GM21528 (cell line): ENCODE results near the gene KDM4C.
"Not testable (repeated sequence)": the region's sequence is repeated elsewhere in the genome, so short reads cannot be mapped to it uniquely, and the experiment has no call there.

Experiments
- ATAC-seq: cut with Tn5 transposase; IDR thresholded peaks from one replicate; pipeline ENCODE4 v1.9.1; 2021; ENCODE audit warnings: mild to moderate bottlenecking, moderate library complexity; ENCODE audit not compliant: unreplicated experiment, low FRiP score

Gene KDM4C

DNA sequence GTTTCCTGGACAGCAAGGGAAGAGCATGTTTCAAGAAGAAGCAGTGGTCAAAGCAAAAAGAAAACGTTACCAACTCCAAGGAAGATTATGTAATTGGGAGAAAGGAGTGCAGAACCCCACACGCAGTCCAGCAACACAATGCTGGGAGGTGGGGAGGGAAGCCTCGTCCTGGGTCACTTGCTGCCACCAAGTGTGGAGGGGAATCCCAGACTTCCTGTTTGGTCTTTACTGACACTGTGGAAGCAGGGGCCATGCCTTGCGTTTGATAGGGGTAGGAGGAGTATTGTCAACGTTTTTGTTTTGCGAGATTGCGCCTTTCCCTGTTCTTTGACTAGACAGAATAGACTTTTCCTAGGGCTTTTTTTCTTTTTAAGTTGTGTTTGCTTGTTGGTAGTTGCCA lies 421.0 kb downstream of the KDM4C start:
- ATAC-seq = no peak

DNA sequence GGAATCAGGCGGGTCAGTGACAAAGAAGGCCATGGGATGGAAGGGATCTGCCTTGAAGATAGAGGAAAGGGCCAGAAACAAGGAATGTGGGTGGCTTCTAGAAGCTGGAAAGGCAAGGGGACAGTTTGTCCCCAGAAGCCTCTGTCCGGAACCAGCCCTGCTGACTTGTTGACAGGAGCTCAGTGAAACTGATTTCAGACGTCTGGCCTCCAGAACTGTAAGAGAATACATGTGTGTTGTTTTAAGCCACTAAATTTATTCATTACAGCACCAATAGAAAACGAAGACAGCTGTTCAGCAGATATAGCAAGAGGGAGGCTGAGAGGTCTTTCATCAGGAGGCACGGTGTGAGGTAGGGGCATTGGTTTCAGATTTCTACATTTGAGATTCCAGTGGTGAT lies 422.5 kb downstream of the KDM4C start:
- no peak for ATAC-seq

DNA sequence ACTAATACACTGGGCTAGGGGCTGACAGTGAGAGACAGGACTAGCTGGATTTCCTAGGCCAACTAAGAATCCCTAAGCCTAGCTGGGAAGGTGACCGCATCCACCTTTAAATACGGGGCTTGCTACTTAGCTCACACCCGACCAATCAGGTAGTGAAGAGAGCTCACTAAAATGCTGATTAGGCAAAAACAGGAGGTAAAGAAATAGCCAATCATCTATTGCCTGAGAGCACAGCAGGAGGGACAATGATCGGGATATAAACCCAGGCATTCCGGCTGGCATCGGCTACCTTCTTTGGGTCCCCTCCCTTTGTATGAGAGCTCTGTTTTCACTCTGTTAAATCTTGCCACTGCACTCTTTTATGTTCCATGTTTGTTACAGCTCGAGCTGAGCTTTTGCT lies 425.4 kb downstream of the KDM4C start:
- not testable (repeated sequence) for ATAC-seq

DNA sequence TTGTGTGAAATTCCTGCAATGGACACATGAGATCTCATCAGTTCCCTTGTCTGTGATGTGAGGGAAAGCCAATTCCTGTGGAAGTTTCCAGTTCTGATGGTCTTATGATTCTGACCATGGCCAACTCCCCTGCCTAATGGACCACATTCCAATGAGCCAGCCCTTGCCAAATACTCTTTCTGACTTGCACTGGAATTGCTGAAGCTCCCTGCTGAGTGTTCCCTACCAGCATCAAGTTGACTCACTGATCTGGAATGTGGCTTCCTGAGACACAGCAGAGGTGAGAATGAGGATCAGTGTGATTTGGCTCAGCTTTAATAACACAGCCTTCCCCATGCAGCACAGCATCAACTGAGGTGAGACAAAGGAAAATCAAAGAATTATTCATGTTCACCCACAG lies 427.8 kb downstream of the KDM4C start:
- ATAC-seq = no peak

DNA sequence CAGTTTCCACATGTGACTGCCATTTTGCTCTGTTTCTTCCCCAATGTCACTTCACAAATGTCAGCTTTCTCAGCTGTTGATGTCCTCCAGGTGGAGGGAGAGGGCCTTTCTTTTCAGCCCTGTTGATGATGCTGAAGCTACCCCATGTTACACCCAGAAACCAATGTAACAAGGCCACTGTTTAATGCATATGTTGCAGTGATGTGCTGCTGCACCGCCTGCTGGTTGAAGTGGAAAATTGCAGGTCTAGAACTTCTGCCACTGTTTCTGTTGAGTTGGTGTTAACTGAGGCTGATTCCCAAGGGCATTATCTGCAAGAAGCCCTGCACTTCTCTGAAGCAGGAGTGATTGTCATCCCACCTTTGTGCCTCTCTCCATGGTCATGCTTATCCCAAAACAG lies 428.4 kb downstream of the KDM4C start:
- no peak for ATAC-seq

DNA sequence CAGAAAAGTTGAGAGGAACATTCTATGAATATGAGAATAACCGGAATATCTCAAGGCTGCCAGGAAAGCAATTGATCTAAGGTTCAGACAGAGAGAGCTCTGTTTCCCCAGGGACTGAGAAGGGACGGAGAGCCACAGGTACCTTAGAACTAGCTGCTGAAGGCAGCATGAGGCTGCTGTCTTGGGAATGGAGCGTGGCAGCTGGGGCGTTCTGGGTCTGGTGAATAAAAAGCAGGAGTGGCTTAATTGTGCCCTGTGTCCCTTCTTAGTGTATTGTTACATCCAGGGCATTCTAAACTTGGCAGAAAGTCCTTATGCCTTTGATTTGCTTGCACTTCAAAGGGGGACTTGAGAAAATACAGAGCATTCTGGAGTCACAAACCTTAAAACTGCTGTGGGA lies 434.5 kb downstream of the KDM4C start:
- no peak for ATAC-seq

DNA sequence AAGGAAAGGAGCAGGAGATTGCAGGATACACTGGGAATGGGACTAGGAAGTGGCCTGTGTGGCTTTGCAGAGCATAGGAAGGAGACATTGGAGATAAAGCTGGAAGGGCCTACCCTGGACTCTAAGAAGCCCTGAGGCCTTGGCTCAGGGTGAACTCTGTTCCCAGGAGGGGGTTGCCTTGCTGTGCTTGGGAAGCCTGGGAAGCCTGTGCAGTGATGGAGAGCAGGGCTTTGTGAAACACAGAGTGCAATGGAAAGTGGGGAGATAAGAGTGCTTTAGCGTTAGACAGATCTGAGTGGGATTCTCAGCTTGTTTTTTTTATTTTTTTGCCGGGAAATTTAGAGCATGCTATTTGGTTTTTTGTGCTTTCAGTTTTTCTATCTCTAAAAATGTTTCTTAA lies 437.8 kb downstream of the KDM4C start:
- ATAC-seq = no peak

DNA sequence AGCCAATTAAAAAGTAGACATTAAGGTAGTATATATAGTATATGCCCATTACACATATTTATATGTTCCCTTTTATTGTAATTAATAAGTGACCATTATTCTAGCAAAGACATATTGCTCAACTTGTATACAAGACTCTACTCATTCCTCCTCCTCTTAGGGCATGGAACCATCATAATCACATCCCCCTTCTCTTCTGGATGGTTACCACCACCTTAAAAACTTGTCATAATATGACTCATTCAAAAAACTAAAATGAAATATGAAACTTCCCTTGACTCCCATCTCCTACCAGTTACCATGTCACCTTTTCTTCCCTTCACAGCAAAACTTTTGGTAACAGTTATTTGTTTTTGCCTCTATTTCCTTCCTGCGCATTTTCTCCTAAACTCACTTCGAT lies 438.7 kb downstream of the KDM4C start:
- no peak for ATAC-seq

DNA sequence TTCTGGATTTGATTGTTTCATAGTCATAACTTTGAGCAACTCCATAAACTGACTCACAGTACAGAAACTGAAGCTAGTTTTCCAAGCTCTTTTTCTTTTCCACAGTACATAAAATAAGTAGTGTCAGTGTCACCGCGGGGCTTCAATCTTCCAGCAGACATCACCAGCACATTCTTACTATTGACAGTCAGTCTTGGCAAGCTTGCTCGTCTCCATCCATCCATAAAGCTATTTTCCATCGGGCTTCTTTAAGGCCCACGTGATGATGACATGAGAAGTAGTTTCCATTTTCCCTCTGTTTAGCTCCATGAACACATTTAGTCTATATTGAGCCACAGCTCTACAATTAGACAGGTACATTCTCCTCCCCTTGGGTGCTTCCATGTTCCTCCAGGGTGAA lies 443.4 kb downstream of the KDM4C start:
- ATAC-seq = no peak

DNA sequence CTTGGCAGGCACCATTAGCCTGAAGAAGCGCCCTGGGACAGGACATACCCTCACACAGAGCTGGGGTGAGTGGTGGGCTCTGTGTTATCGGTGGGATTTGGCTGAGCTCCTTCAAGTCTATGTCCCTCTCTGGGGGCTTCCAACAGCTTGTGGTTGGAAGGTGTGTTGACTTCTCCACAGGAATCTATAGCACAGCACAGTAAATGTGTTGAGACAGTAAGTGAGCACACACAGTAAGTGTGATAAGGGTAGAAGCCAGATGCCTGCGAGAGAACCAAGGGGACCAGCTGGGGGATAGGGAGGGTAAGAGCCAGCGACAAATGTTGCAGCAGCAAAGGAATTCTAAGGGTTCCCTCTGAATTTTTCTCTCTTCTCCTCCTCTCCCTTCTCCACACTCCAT lies 448.0 kb downstream of the KDM4C start:
- ATAC-seq = no peak

DNA sequence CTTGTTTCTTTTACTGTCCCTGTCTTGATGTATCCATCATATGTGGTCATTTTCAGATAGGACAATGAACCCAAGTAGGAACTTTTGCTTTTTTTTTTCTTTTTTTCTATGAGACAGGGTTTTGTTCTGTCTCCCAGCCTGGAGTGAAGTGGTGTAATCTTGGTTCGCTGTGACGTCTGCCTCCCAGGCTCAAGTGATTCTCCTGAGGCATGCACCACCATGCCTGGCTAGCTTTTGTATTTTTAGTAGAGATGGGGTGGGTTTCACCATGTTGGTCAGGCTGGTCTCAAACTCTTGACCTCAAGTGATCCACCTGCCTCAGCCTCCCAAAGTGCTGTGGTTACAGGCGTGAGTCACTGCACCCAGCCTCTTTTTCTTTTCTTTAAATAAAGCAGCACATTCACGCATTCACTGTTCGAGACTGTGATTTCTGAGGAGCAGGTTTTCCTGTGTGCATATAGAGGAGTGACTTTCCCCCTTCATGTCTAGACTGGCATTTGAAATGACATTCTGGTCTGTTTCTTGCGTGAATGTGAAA lies 448.5 kb downstream of the KDM4C start:
- no peak for ATAC-seq

DNA sequence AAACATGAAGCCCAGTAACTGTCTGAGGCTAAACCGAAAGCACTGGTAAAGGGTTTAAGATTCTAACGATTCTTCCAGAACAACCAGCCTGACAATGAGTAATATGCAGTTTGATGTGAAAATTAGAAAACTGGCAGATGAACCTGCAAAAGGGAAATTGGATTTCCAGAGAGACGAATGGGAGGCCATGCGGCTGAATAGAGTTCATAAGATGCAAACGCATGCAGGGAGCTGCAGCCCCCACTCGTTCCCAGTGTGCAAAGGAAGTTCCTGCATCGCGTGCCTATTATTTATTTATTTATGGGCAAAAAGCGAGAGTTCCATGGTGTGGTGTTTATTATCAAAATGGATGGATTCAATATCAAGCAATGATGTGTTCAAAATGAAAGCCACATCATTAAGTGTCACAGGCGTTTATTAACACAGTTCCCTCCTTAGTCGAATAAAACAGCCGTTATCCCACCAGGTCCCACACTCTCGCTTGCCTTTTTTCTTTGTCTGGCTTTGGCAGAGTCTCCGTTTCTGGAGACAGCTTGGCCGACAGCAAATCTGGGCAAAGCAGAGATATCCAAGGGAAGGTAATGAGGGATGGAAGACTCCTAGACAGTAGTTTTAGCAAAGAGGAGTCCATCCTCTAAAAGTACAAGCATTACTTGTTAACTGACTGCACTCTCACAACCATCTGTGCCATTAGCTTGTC lies 451.4 kb downstream of the KDM4C start:
- no peak for ATAC-seq

DNA sequence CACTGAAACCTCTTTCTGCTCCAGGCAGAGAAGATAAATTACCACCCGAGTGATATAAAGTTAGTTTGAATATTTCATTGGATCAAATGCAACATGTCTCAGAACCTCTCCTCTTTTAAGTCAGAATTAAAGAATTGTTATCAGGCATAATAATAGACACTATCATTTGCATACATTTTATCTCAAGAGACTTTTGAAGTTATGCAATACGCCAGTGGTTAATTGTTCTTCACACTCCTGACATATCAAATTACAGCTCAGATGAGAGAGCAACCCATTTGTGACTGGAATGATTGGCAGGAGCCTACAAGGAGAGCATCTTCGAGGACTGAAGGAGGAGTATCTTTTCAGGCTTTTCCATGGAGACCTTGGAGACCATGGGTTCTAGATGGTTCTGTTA lies 452.2 kb downstream of the KDM4C start:
- ATAC-seq = no peak

DNA sequence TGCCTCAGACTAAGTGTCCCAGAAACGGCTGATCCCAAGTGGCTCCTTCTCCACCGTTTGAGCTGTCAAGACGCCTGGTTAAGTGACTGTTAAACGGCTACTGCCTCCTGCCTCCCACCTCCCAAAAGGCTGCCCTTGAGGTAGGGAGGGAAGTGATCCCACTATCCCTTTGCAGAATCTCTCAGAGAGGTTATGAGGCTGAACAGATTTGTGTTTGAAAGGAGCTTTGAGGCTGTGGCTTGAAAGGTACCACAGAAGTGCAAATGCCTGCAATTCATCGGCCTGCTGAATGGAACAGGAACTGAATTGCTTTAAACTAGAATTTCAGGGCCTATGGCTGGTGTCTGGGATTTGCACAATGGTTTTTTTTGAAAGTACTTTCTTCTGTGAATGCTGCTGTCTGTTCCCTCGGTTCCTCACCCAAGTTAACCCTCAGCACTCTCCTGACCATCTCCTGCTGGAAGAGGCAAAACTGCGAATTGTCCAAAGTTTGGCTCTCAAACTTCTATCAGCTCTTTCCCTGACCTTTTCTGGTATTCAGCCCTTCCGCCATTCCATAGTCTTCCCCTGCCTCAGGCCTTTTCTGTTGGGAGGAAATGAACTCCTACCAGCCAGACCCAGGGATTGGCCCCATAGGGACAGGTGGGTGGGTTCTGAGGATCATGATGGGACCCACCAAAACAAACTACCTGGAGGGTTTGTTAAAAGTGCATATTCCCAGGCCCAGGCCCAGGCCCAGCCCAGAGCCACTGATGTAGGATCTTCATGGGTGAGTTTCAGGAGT lies 453.3 kb downstream of the KDM4C start:
- ATAC-seq = no peak

DNA sequence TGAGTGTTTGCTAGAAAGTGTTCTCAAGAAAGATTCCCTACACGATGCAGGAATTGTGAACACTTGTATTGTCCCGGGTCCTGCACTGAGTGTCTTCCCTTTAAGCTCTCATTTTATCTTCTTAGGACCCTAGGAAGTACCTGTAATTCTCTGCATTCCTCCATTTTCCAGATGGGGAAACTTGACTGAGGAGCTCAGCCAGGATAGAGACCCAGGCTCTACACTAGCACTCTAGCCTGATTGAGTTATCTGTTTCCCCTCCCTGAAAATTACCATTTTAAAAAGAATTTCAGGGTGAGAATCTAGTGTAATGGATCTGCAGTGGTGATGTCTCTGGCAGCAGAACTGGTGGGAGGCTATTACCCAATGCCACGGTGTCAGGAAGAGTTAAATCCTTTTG lies 453.9 kb downstream of the KDM4C start:
- no peak for ATAC-seq

DNA sequence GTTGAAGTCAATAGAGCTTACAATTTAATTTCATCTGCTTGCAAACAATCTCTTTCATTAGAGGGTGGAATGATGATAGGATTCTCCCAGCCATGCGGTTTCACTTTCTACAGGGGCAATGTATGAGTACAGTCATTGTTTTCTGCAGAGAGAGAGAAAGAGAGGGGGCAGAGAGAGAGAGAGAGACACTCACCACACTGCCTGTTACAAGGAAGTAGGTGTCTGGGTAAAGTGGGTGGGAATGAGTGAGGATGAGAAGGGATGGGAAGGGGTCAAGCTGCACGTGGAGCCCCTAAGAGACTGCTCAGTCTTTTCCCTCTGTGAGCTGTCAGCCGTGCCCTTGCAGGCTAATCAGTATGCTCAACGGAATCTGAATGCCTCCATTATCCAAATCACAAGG lies 454.3 kb downstream of the KDM4C start:
- ATAC-seq = no peak

DNA sequence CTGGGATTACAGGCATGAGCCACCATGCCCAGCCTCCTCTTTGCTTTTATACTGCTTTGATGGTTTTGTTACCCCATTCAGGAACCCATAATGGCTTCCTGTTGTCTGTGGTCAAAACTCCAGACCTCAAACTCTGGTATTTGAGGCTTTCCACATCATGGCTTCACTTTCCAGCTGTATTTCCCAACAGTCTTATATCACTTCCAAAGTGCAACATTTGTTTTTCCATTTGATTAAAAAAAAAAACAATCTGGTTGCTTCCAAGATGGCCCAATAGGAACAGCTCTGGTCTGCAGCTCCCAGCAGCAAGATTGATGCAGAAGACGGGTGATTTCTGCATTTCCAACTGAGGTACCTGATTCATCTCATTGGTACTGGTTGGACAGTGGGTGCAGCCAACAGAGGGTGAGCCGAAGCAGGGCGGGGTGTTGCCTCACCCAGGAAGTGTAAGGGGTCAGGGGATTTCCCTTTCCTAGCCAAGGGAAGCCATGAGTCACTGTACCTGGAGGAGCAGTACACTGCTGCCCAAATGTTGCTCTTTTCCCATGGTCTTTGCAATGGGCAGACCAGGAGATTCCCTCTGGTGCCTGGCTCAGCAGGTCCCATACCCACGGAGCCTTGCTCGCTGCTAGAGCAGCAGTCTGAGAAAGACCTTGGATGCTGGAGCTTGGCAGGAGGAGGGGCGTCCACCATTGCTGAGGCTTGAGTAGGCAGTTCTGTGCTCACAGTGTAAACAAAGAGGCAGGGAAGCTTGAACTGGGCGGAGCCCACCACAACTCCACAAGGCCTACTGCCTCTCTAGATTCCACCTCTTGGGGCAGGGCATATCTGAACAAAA lies 458.4 kb downstream of the KDM4C start:
- ATAC-seq = no peak

DNA sequence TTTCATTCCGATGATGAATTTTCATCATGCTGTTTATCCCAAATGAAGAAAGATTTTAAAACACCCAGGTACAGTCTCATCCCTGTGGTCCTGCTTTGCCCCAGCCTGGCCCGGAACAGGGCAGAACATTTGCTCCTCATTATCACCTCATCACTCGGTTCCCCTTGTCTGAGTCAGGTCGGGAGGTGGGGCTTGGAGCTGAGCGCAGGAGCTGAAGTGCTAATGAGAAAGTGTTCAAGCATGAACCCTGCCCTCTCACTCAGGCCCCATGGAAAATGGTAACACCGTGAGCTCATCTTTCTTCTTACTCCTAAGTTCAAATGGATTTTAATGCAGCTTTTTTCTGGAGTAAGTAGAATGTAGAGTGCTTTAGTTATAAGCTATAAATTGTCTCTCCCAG lies 466.2 kb downstream of the KDM4C start:
- ATAC-seq = no peak
